NCI-H1436 (cell line): ENCODE results near the gene SLC35F3.

Experiments
- DNase-seq: peaks from one replicate; lab custom pipeline; 2025; lab: John Stamatoyannopoulos, UW

SLC35F3 gene

GRCh38 chr1:234369033-234369430 is 464.6 kb downstream of the SLC35F3 start:
- no peak for DNase-seq

GRCh38 chr1:234369784-234370183 is 465.3 kb downstream of the SLC35F3 start:
- no peak for DNase-seq

GRCh38 chr1:234371414-234371813 is 466.9 kb downstream of the SLC35F3 start:
- no peak for DNase-seq

DNA sequence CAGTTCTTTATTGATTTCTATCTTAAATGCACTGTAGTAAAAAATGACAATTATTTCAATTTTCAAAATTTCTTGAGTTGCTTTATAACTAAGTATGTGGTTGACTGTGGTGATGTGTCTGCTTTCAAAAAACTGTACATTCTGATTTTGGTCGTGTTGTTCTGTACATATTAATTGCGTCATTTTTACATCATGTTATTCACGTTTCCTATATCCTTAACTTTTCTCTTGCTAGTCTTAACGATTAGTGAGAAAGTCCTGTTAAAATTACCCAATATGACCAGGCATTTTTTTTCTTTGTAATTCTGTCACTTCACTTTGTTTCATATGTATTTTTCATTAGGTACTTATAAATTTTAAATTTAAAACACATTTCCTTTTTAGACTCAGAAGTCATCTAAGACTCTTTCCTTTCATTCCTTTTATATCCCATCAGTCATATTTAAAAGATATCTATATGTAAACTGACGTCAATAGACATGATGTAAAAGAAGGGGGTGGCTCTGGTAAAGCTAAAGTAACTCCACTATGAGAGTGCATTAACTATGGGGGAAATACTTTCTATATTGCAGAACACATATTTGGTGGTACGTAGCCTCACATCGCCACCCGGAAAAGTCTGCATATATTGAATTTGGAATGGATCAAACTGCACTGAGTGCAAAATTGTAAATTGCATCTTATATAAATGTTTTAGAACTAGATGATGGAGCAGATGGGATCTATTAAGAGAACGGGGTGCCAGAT is 467.7 kb downstream of the SLC35F3 start:
- DNase-seq: no peak

DNA sequence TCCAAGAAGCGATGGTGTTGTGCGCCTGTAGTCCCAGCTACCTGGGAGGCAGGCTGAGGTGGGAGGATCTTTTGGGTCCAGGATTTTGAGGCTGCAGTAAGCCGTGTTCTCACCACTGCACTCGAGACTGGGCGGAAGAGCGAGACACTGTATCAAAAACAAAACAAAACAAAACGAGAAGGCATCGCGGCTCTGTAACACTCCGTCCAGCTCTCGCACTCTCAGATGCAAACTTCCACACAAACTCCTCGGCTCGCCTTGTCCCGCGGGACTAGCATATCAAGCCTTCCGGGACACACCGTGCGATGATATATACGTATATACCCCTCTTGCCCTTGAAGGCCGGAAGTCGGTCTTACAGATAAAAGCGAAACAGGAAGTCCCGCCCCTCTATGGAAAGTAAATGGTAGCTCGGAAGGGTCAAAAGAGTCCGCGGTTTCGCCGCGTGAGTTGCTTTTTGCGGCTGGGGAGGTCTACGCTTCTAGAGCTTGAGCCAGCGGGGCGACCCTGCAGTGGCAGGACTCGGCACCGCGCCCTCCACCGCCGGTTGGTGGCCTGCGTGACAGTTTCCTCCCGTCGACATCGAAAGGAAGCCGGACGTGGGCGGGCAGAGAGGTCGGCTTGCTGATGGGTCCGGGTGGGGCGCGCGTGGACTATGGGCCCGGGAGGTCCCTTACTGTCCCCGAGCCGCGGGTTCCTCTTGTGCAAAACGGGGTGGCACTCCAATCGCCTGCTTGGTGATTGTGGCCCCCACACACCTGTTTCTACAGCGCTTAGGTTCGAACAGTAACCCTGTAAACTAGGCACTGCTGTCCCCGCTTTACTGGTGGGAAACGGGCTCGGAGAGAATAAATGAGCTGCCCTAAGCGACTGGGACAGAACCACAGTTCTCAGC is 468.8 kb downstream of the SLC35F3 start, which contains the start of gene COA6:
TSS of gene COA6 (plus strand) at position 393 of the 895 bp plus-strand sequence. CDS start at position 404, 11 bp downstream.
- DNase-seq: peak; percentile 96

GRCh38 chr1:234373959-234374254 is 469.4 kb downstream of the SLC35F3 start:
- no peak for DNase-seq
